Trophoblast cell (in vitro differentiated cells and primary cell): ENCODE results near the gene SYTL2.
A peak's percentile ranks its signal among the peaks of the same experiment; 100 is the strongest.

Source experiments
- DNase-seq, 2 donors: peaks; one replicate each; pipeline ENCODE4 v3.0.0-alpha.2; 2016
- H2AFZ ChIP-seq: 2 replicates; pipeline ENCODE4 v1.6.1; 2013; ENCODE audit warnings: low read length, moderate library complexity, mild to moderate bottlenecking; ENCODE audit not compliant: insufficient read depth, poor library complexity
- H2AK5ac ChIP-seq: 2 replicates; pipeline ENCODE4 v1.6.1; 2013; ENCODE audit warnings: mild to moderate bottlenecking, low read length
- H2BK120ac ChIP-seq: 2 replicates; pipeline ENCODE4 v1.6.1; 2013; ENCODE audit warnings: low read length, mild to moderate bottlenecking, moderate library complexity; ENCODE audit not compliant: insufficient read depth, poor library complexity
- H2BK12ac ChIP-seq: 2 replicates; pipeline ENCODE4 v1.6.1; 2013; ENCODE audit warnings: mild to moderate bottlenecking, low read length, moderate library complexity
- H2BK5ac ChIP-seq: 2 replicates; pipeline ENCODE4 v1.6.1; 2013; ENCODE audit warnings: low read length, low read depth, moderate library complexity, mild to moderate bottlenecking; ENCODE audit not compliant: poor library complexity
- H3K14ac ChIP-seq: 2 replicates; pipeline ENCODE4 v1.6.1; 2013; ENCODE audit warnings: mild to moderate bottlenecking, low read length
- H3K18ac ChIP-seq: 2 replicates; pipeline ENCODE4 v1.6.1; 2013; ENCODE audit warnings: mild to moderate bottlenecking, low read length
- H3K23ac ChIP-seq: 2 replicates; pipeline ENCODE4 v1.6.1; 2013; ENCODE audit warnings: low read length
- H3K27ac ChIP-seq: 2 replicates; pipeline ENCODE4 v1.5.1; 2013; ENCODE audit warnings: low read depth, mild to moderate bottlenecking, inconsistent platforms, low read length, moderate library complexity
- H3K27me3 ChIP-seq: 2 replicates; pipeline ENCODE4 v1.6.1; 2013; ENCODE audit warnings: inconsistent platforms, mild to moderate bottlenecking, low read length, moderate library complexity; ENCODE audit not compliant: insufficient read depth
- H3K36me3 ChIP-seq, 2 experiments: 1 replicate in 1 of 2; 2 replicates in 1 of 2; pipeline ENCODE4 v1.6.1; 2013; ENCODE audit warnings: low read length in 2 of 2, mild to moderate bottlenecking in 2 of 2, moderate library complexity in 1 of 2; ENCODE audit not compliant: insufficient read depth in 2 of 2, control insufficient read depth in 1 of 2
- H3K4ac ChIP-seq: 2 replicates; pipeline ENCODE4 v1.6.1; 2013; ENCODE audit warnings: low read depth, mild to moderate bottlenecking, low read length, moderate library complexity
- H3K4me1 ChIP-seq, 2 experiments: 1 replicate in 1 of 2; 2 replicates in 1 of 2; pipeline ENCODE4 v1.6.1; 2013; ENCODE audit warnings: low read length in 2 of 2, mild to moderate bottlenecking in 2 of 2, moderate library complexity in 1 of 2; ENCODE audit not compliant: insufficient read depth in 2 of 2, control insufficient read depth in 1 of 2
- H3K4me2 ChIP-seq: 2 replicates; pipeline ENCODE4 v1.6.1; 2013; ENCODE audit warnings: inconsistent platforms, mild to moderate bottlenecking, low read length, moderate library complexity
- H3K4me3 ChIP-seq: 2 replicates; pipeline ENCODE4 v1.5.1; 2013; ENCODE audit warnings: mild to moderate bottlenecking, low read depth, low read length, inconsistent platforms
- H3K79me1 ChIP-seq: one replicate; pipeline ENCODE4 v1.6.1; 2013; ENCODE audit warnings: low read length
- H3K79me2 ChIP-seq: 2 replicates; pipeline ENCODE4 v1.6.1; 2013; ENCODE audit warnings: low read length, mild to moderate bottlenecking; ENCODE audit not compliant: control insufficient read depth, insufficient read depth, poor library complexity
- H3K9ac ChIP-seq: 2 replicates; pipeline ENCODE4 v1.6.1; 2013; ENCODE audit warnings: mild to moderate bottlenecking, low read length
- H3K9me3 ChIP-seq: 2 replicates; pipeline ENCODE4 v1.6.1; 2013; ENCODE audit warnings: low read depth, mild to moderate bottlenecking, control low read depth, inconsistent platforms, low read length; ENCODE audit not compliant: insufficient read depth
- H4K12ac ChIP-seq: 2 replicates; pipeline ENCODE4 v1.6.1; 2013; ENCODE audit warnings: low read depth, mild to moderate bottlenecking, low read length, moderate library complexity
- H4K8ac ChIP-seq: 2 replicates; pipeline ENCODE4 v1.6.1; 2013; ENCODE audit warnings: low read depth, mild to moderate bottlenecking, low read length, moderate library complexity
- H4K91ac ChIP-seq: one replicate; pipeline ENCODE4 v1.6.1; 2013; ENCODE audit warnings: low read depth, mild to moderate bottlenecking, low read length, moderate library complexity
- WGBS: extraction: QIAGEN DNeasy Blood & Tissue Kit; methylation state at CpG from one replicate; pipeline ENCODE4 v1.1.7; 2013; ENCODE audit warnings: missing lambda C conversion rate; ENCODE audit not compliant: insufficient read length, insufficient coverage; ENCODE audit errors: extremely low coverage; 5-methylcytosine and 5-hydroxymethylcytosine counted together

SYTL2 gene

GRCh38 chr11:85668157-85668556 lies 142.8 kb downstream of the SYTL2 start:
- H3K4me1 ChIP-seq = no peaks in the 10 kb centered on the region
- no peak overlapping the region for H3K23ac ChIP-seq
- H3K4ac ChIP-seq = no peak overlapping the region
- H4K12ac ChIP-seq = no peak overlapping the region
- H2AK5ac ChIP-seq = no peak overlapping the region
- H3K18ac ChIP-seq = no peak overlapping the region
- H3K14ac ChIP-seq = no peak overlapping the region
- H3K79me1 ChIP-seq = peaks cover 11% of the 10 kb centered on the region
- H2BK12ac ChIP-seq = no peak overlapping the region
- H3K4me3 ChIP-seq = no peak overlapping the region
- no peaks in the 10 kb centered on the region for H3K36me3 ChIP-seq
- H3K27ac ChIP-seq = no peak overlapping the region
- no peak overlapping the region for H4K8ac ChIP-seq
- peaks cover 15% of the 10 kb centered on the region for H3K79me2 ChIP-seq
- no peak overlapping the region for H4K91ac ChIP-seq
- H2BK5ac ChIP-seq = no peak overlapping the region
- H3K9ac ChIP-seq = no peak overlapping the region
- DNase-seq = no peak
- no peak overlapping the region for H2AFZ ChIP-seq
- H3K9me3 ChIP-seq = peaks cover 5% of the 10 kb centered on the region
- no peaks in the 10 kb centered on the region for H3K27me3 ChIP-seq
- H2BK120ac ChIP-seq = no peak overlapping the region
- WGBS = no CpG with 5 or more reads among the region's 1 CpG
- no peak overlapping the region for H3K4me2 ChIP-seq

GRCh38 chr11:85666687-85667086 lies 144.3 kb downstream of the SYTL2 start:
- Histone ChIP-seq H3K4me3 (no peak overlapping the region), H2AK5ac (no peak overlapping the region), H4K91ac (no peak overlapping the region), H2BK5ac (no peak overlapping the region), H2BK12ac (no peak overlapping the region), H3K4me2 (no peak overlapping the region), H3K27ac (no peak overlapping the region), H3K18ac (no peak overlapping the region), H2AFZ (no peak overlapping the region), H2BK120ac (no peak overlapping the region), H3K4ac (no peak overlapping the region), H3K23ac (no peak overlapping the region), H3K79me1 (peaks cover 11% of the 10 kb centered on the region), H3K4me1 (no peaks in the 10 kb centered on the region), H4K8ac (no peak overlapping the region), H3K9ac (no peak overlapping the region), H3K14ac (no peak overlapping the region), H3K27me3 (no peaks in the 10 kb centered on the region), H4K12ac (no peak overlapping the region), H3K36me3 (no peaks in the 10 kb centered on the region), H3K9me3 (no peaks in the 10 kb centered on the region), H3K79me2 (peaks cover 17% of the 10 kb centered on the region)
- DNase-seq = no peak
- WGBS = no CpG with 5 or more reads among the region's 3 CpGs

- H3K27me3 ChIP-seq = no peaks in the 10 kb centered on the region
- H2BK120ac ChIP-seq = no peak overlapping the region
- H4K91ac ChIP-seq = no peak overlapping the region
- no peak overlapping the region for H4K12ac ChIP-seq
- H2AK5ac ChIP-seq = no peak overlapping the region
- H3K9me3 ChIP-seq = no peaks in the 10 kb centered on the region
- no peak for DNase-seq
- H3K27ac ChIP-seq = no peak overlapping the region
- no peak overlapping the region for H2AFZ ChIP-seq
- no peak overlapping the region for H3K9ac ChIP-seq
- no peak overlapping the region for H3K4me2 ChIP-seq
- peak overlapping the region; percentile 1 for H4K8ac ChIP-seq
- H3K14ac ChIP-seq = no peak overlapping the region
- no peak overlapping the region for H2BK5ac ChIP-seq
- no peaks in the 10 kb centered on the region for H3K4me1 ChIP-seq
- H3K79me2 ChIP-seq = peaks cover 17% of the 10 kb centered on the region
- H3K23ac ChIP-seq = no peak overlapping the region
- H2BK12ac ChIP-seq = no peak overlapping the region
- no peaks in the 10 kb centered on the region for H3K36me3 ChIP-seq
- H3K4ac ChIP-seq = no peak overlapping the region
- peaks cover 11% of the 10 kb centered on the region for H3K79me1 ChIP-seq
- no peak overlapping the region for H3K18ac ChIP-seq
- whole genome bisulfite sequencing = no CpG with 5 or more reads among the region's 5 CpGs
- no peak overlapping the region for H3K4me3 ChIP-seq
Measured at GRCh38 chr11:85665733-85666132, 145.2 kb downstream of the SYTL2 start.

GRCh38 chr11:85664615-85665481 lies 146.1 kb downstream of the SYTL2 start, which contains the start of gene CREBZF:
Gene CREBZF, minus strand, starts transcription at chr11:85665129. Its CDS starts 254 bp downstream, at chr11:85664875.
- Histone ChIP-seq H3K4me1 (no peaks in the 10 kb centered on the region), H3K27me3 (no peaks in the 10 kb centered on the region), H3K9ac (peak within 1 kb of the TSS; percentile 98), H3K36me3 (no peaks in the 10 kb centered on the region), H3K79me1 (peaks cover 11% of the 10 kb centered on the region), H3K4ac (peak within 1 kb of the TSS; percentile 98), H4K12ac (peak within 1 kb of the TSS; percentile 92), H3K79me2 (peaks cover 17% of the 10 kb centered on the region), H3K4me3 (peak within 1 kb of the TSS; percentile 94), H4K91ac (peak within 1 kb of the TSS; percentile 67), H4K8ac (peak within 1 kb of the TSS; percentile 67), H2AFZ (peak within 1 kb of the TSS; percentile 19), H2AK5ac (peak within 1 kb of the TSS; percentile 88), H2BK12ac (peak within 1 kb of the TSS; percentile 10), H3K9me3 (no peaks in the 10 kb centered on the region), H3K18ac (peak within 1 kb of the TSS; percentile 19), H3K23ac (no peak within 1 kb of the TSS), H2BK5ac (peak within 1 kb of the TSS; percentile 74), H3K14ac (peak within 1 kb of the TSS; percentile 93), H3K27ac (peak within 1 kb of the TSS; percentile 92), H2BK120ac (peak within 1 kb of the TSS; percentile 89), H3K4me2 (peak within 1 kb of the TSS; percentile 89)
- peak; percentile 96 to 99 for DNase-seq
- no CpG with 5 or more reads among the region's 67 CpGs for WGBS
